C4-2B (cell line): Measurements from ENCODE around the gene RNPC3.
"Not testable (repeated sequence)": the region's sequence is repeated elsewhere in the genome, so short reads cannot be mapped to it uniquely, and the experiment has no call there.

Experiments
- H3K27ac ChIP-seq: fragments of 450-650 bp; 2 replicates; pipeline ENCODE4 v1.5.1; 2017
- CTCF ChIP-seq: fragments of 450-650 bp; conservative IDR thresholded peaks from 2 replicates; pipeline ENCODE4 v1.5.1; 2017; ENCODE audit warnings: mild to moderate bottlenecking
- ZFX ChIP-seq: fragments of 450-650 bp; IDR thresholded peaks from 2 replicates; pipeline ENCODE4 v1.6.1; 2017

RNPC3 gene

GRCh38 chr1:103583887-103584286 is 58.4 kb downstream of the RNPC3 start:
- no peak for TF ChIP-seq ZFX
- no peak for TF ChIP-seq CTCF
- H3K27ac ChIP-seq = no peak overlapping the region

- no peak overlapping the region for H3K27ac ChIP-seq
- TF ChIP-seq CTCF = no peak
- TF ChIP-seq ZFX = no peak
Observed at GRCh38 chr1:103584537-103584936, 59.0 kb downstream of the RNPC3 start.

- not testable (repeated sequence) for H3K27ac ChIP-seq
Observed at GRCh38 chr1:103602740-103603139, 77.2 kb downstream of the RNPC3 start.
